Ovary (tissue), 9 donors: ENCODE data around the gene RALGPS1. TPM values are rescaled to one million over a fixed set of nuclear protein-coding genes. Genes with fewer than 3 reads are reported as not detected.

Experiments used
- DNase-seq, 5 donors: peaks; one replicate each; pipeline ENCODE4 v3.0.0-alpha.2; 2019 to 2020
- H3K27ac ChIP-seq, 2 donors: fragments of 200-600 bp; one replicate each; pipeline versions ENCODE4 v1.5.1 to v1.8.0; 2019 to 2022
- H3K27me3 ChIP-seq: fragments of 200-600 bp; one replicate; pipeline ENCODE4 v1.8.0; 2022
- H3K36me3 ChIP-seq: fragments of 200-600 bp; sonication (generic); one replicate; pipeline ENCODE4 v1.5.1; 2019
- H3K4me1 ChIP-seq: one replicate; pipeline ENCODE4 v1.8.1; 2013; ENCODE audit warnings: mild to moderate bottlenecking, moderate library complexity; ENCODE audit not compliant: insufficient read depth
- H3K4me3 ChIP-seq: fragments of 200-600 bp; sonication (generic); one replicate; pipeline ENCODE4 v1.5.1; 2017
- H3K9me3 ChIP-seq, 2 donors: fragments of 200-600 bp in 1 of 2; sonication (generic) in 1 of 2; one replicate each; pipeline versions ENCODE4 v1.5.1 to v1.8.1; 2013 to 2019; ENCODE audit warnings: mild to moderate bottlenecking in 1 of 2, moderate library complexity in 1 of 2
- EP300 ChIP-seq: sonication (generic); formaldehyde crosslinking; IDR thresholded peaks from one replicate; pipeline ENCODE4 v1.6.1; 2017; ENCODE audit warnings: antibody characterized with exemption
- POLR2A ChIP-seq: fragments of 450-650 bp; IDR thresholded peaks from one replicate; pipeline ENCODE4 v1.6.1; 2017; ENCODE audit warnings: antibody characterized with exemption, mild to moderate bottlenecking, moderate library complexity
- WGBS, 3 donors: extraction: QIAGEN DNeasy Blood & Tissue Kit in 1 of 3; methylation state at CpG; one replicate each; pipeline versions ENCODE4 v1.1.5 to v1.1.7; 2013 to 2017; 5-methylcytosine and 5-hydroxymethylcytosine counted together
- intact Hi-C, 4 donors: fragments of 100-400 bp; cut with DNase I; formaldehyde crosslinking; loops; one replicate each; pipeline versions ENCODE4 v1.11.0 to v1.15.1; 2022 to 2023
- polyA plus RNA-seq, 2 donors: library from polyadenylated mRNA; stranded (reverse); fragments of 200-250 nt in 1 of 2; fragments of 350-450 nt in 1 of 2; fragmentation: Illumina TruSeq in 1 of 2; extraction: RNeasy Lipid Tissue Mini Kit (QIAGEN cat#74804) in 1 of 2; gene quantifications; one replicate each; pipeline ENCODE4 v1.2.3, GENCODE V29; 2013 to 2014
- total RNA-seq, 7 donors: library from RNA; depleted of rRNA in 2 of 7; stranded (reverse); fragments of >200 nt in 2 of 7; fragmentation: NEBNext Ultra II Directional in 3 of 7; extraction: Animal tissue kit (Norgen Biotek cat#: 25700) in 3 of 7; gene quantifications; one replicate each; pipeline versions ENCODE4 v1.1.0 to v1.2.4, GENCODE V29; 2016 to 2023
- TF ChIP-seq, protein P1 (sequence below), 3 donors: fragments of 450-650 bp in 2 of 3; fragments of 200-600 bp in 1 of 3; IDR thresholded peaks; one replicate each; pipeline versions ENCODE4 v1.5.1 to v1.8.0; 2016 to 2022; ENCODE audit warnings: antibody characterized with exemption in 3 of 3, mild to moderate bottlenecking in 1 of 3
- donor health status: DM: no; HTN: no; CAD: no; lungs with moderate emphysema.
- donor health status: DM: no; HTN: no; CAD: no.
- donor health status: Bipolar disorder and iron deficiency.
- donor health status: DM: yes; HTN: yes; CAD: no.
- donor health status: DM: no; HTN: no; CAD: no.
- donor health status: DM: yes; HTN: yes; CAD: no.

The RALGPS1 gene
- total and polyA plus RNA-seq, 9 donors = 2.3 to 13.1 (median 6.9) TPM

DNA sequence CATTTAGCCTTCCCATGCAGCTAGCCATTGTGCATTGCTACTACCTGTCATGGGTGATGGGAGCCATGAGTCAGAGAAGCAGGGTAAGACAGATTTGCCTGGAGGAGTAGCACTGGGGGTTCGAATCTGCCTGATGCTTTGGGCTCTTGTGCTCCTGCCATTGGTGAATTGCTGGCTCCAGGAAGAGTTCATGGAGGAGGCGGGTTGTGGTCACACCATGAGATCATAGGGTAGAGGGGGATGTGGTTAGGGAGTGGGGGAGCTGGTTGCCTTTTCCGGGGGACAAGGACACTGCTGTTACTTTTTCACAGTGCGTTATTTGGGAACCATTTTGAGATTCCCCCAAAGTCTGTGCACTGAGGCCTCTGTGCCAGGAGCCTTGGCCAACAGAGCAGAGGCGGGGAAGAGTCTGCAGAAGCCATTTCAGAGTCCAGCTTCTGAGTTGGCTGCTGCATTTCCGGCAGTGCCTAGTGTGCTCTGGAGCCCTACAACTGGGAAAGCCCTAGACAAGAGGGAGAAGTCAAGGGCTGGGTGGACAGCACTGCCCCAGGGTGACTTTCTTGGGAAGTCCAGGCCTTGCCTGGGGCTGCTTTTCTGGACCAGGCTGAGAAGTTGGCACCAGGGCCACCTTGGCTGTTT is 201.6 kb downstream of the RALGPS1 start:
- Histone ChIP-seq H3K27ac (no peak overlapping the region), H3K4me3 (no peak overlapping the region), H3K36me3 (no peaks in the 10 kb centered on the region), H3K27me3 (no peaks in the 10 kb centered on the region), H3K9me3 (no peaks in the 10 kb centered on the region), H3K4me1 (peaks cover 22% of the 10 kb centered on the region)
- DNase-seq = no peak
- TF ChIP-seq, protein P1, sequence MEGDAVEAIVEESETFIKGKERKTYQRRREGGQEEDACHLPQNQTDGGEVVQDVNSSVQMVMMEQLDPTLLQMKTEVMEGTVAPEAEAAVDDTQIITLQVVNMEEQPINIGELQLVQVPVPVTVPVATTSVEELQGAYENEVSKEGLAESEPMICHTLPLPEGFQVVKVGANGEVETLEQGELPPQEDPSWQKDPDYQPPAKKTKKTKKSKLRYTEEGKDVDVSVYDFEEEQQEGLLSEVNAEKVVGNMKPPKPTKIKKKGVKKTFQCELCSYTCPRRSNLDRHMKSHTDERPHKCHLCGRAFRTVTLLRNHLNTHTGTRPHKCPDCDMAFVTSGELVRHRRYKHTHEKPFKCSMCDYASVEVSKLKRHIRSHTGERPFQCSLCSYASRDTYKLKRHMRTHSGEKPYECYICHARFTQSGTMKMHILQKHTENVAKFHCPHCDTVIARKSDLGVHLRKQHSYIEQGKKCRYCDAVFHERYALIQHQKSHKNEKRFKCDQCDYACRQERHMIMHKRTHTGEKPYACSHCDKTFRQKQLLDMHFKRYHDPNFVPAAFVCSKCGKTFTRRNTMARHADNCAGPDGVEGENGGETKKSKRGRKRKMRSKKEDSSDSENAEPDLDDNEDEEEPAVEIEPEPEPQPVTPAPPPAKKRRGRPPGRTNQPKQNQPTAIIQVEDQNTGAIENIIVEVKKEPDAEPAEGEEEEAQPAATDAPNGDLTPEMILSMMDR (IDR thresholded peaks at IDR 0.05) = no peak
- 82 to 86% (median 83%) methylated on average over 6 of the region's 6 CpGs for WGBS, 3 donors
- intact Hi-C loops = no loop called here

DNA sequence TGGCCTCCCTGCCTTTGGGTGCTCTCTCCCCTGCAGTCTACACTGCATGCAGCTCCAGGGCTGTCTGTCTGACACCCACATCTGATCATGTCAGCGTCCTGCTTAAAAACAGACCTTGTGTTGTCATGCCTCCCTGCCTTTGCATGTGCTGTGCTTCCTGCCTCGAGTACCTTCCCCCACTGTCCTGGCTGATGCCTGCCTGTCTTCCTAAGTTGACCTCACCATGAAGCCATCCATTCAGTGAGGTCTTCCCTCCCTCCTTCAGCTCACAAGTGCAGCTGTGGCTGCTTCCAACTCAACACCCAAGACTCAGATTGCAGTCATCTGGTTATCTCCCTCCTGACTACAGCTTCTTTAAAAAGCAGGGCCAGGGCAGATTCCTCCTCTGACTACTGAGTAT is 202.4 kb downstream of the RALGPS1 start:
- peak in 1 of 5 donors; percentile 6 for DNase-seq
- intact Hi-C loops = no loop called here
- Histone ChIP-seq H3K4me1 (peaks cover 23% of the 10 kb centered on the region), H3K27ac (no peak overlapping the region), H3K4me3 (no peak overlapping the region), H3K36me3 (no peaks in the 10 kb centered on the region), H3K9me3 (no peaks in the 10 kb centered on the region), H3K27me3 (no peaks in the 10 kb centered on the region)
- WGBS, 3 donors = 76 to 90% (median 78%) methylated on average over 2 of the region's 2 CpGs
- TF ChIP-seq POLR2A (no peak), EP300 (no peak)
- TF ChIP-seq, protein P1 (IDR thresholded peaks at IDR 0.05) = no peak

DNA sequence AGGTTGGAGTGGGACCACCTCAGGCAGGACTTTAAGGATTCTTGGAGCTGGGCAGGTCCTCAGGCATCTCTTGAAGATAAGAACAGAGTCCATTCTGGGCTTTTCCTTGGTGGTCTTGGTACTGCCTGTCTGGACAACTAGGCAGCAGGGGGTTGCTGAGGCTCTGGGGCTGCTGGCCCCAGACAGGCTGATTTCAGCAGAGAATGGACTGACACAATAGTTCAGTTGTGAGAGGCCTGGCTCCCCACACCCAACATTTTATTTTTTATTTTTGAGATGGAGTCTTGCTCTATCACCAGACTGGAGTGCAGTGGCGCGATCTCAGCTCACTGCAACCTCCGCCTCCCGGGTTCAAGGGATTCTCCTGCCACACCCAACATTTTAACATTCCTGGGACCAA is 203.2 kb downstream of the RALGPS1 start:
- Histone ChIP-seq H3K9me3 (no peaks in the 10 kb centered on the region), H3K4me1 (peaks cover 16% of the 10 kb centered on the region), H3K36me3 (no peaks in the 10 kb centered on the region), H3K27me3 (no peaks in the 10 kb centered on the region), H3K27ac (no peak overlapping the region), H3K4me3 (no peak overlapping the region)
- peak in 1 of 5 donors; percentile 5 for DNase-seq
- TF ChIP-seq POLR2A (no peak), EP300 (no peak)
- TF ChIP-seq, protein P1 (IDR thresholded peaks at IDR 0.05) = no peak
- 92 to 97% (median 95%) methylated on average over 4 of the region's 4 CpGs for WGBS, 3 donors
- intact Hi-C loops = no loop called here

DNA sequence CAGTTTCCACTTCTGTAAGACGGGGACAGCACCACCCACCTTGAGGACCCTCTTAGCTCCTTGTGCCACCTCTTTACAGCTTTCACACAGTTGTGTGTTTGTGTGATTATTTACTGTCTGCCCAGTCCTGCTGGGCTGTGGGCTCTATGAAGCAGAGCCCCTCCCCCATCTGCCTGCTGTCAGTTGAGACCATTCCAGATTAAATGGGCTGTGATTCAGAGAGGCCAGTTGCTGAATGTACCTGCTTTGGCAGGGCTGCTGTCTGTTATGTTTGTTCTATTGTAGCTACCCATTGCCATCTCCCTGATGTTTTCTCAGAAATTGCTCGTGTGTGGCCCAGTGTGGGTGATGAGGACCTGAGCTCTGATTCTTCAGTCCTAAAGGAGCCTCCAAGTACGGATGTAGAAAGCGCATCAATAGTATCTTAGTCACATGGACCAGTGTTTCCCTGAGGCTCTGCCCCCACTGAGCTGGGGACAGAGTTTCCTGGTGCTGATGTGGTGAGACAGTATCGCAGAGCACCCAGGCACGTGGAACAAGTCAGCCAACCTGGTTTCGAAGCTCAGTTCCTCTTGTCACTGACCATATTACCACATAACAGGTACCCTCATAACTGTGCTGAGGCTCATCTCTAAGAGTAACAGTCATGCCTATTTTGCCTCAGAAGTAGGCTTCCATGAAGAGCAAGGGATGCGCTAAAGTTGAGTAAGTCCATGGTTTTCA is 204.2 kb downstream of the RALGPS1 start:
- H3K36me3 ChIP-seq = no peaks in the 10 kb centered on the region
- no peaks in the 10 kb centered on the region for H3K9me3 ChIP-seq
- TF ChIP-seq, protein P1 (IDR thresholded peaks at IDR 0.05) = no peak
- TF ChIP-seq EP300 = no peak
- TF ChIP-seq POLR2A = no peak
- peaks cover 14% of the 10 kb centered on the region for H3K4me1 ChIP-seq
- intact Hi-C loops = no loop called here
- DNase-seq = peak in 1 of 5 donors; percentile 15
- no peak overlapping the region for H3K27ac ChIP-seq
- 84 to 90% (median 90%) methylated on average over 8 of the region's 8 CpGs for WGBS, 3 donors
- no peak overlapping the region for H3K4me3 ChIP-seq
- H3K27me3 ChIP-seq = no peaks in the 10 kb centered on the region
